ENCODE results near the gene CAMK2N1. TPM values are rescaled to one million over a fixed set of nuclear protein-coding genes. Genes with fewer than 3 reads are reported as not detected.

Gene CAMK2N1
- total and polyA plus RNA-seq, 2 of the 8 experiments (the other 6 are each of a cell fraction or from before 2014, with no cell fraction given): 2.3 to 5.6 TPM

GRCh38 chr1:20508411-20508771, 22.4 kb upstream of the CAMK2N1 start:
- CTCF ChIA-PET (ENCODE audit: partially characterized antibody): interaction anchor here (1.1 to 1.6 kb wide), 2 partner anchors 15 to 124 kb away, joined by 3 to 5 read pairs; no protein-coding TSS in a partner anchor
- H3K9me3 ChIP-seq (ENCODE audit: insufficient read depth in 2 of 2, low read depth in 1 of 2, low read length in 1 of 2): no peaks in the 10 kb centered on the region
- POLR2A ChIA-PET (ENCODE audit: partially characterized antibody): interaction anchor here (1.0 to 1.3 kb wide), 2 partner anchors 22 to 26 kb away, joined by 3 read pairs; partner anchors contain the start of gene CAMK2N1

More at GRCh38 chr1:20508411-20508771, 22.4 kb upstream of the CAMK2N1 start:
- H3K4me2 ChIP-seq (ENCODE audit: insufficient read depth in 1 of 2, low read depth in 2 of 2, low read length in 2 of 2): peak overlapping the region; percentile 88 to 92
- peak overlapping the region; percentile 86 to 94 (median 88) for H3K4me3 ChIP-seq (ENCODE audit: extremely low read depth in 1 of 4, insufficient read depth in 2 of 4, low read depth in 3 of 4, low read length in 4 of 4)
- TF ChIP-seq YY1 (IDR thresholded peaks at IDR 0.05; ENCODE audit: low read depth, low read length): no peak
- no peak for TF ChIP-seq SAP30 (IDR thresholded peaks at IDR 0.05; ENCODE audit: insufficient read depth, insufficient replicate concordance, low read length)
- TF ChIP-seq ASH2L (IDR thresholded peaks at IDR 0.05; ENCODE audit: low read length): no peak
- no peak for TF ChIP-seq EGR1 (IDR thresholded peaks at IDR 0.05; ENCODE audit: borderline replicate concordance, low read depth, low read length)
- no peak for TF ChIP-seq ZNF274 (IDR thresholded peaks at IDR 0.05; ENCODE audit: borderline replicate concordance, extremely low read depth, low read length)
- no peak for TF ChIP-seq SIRT6 (IDR thresholded peaks at IDR 0.05; ENCODE audit: low read length)
- no peak for TF ChIP-seq CBX5 (IDR thresholded peaks at IDR 0.05; ENCODE audit: low read depth, low read length)
- no peak for TF ChIP-seq EZH2 (IDR thresholded peaks at IDR 0.05; ENCODE audit: low read depth, low read length, severe bottlenecking)
- TF ChIP-seq CTCF (IDR thresholded peaks at IDR 0.05; ENCODE audit: control extremely low read depth in 1 of 3, insufficient read depth in 1 of 3, low read depth in 1 of 3, low read length in 3 of 3): no peak
- TF ChIP-seq BRCA1 (IDR thresholded peaks at IDR 0.05; ENCODE audit: low read depth, low read length): no peak
- no peak for TF ChIP-seq RBBP5 (IDR thresholded peaks at IDR 0.05; ENCODE audit: borderline replicate concordance, low read depth, low read length)
- no peak for FAIRE-seq
- no peaks in the 10 kb centered on the region for H4K20me1 ChIP-seq (replicated peaks in 1 of 2; ENCODE audit: control insufficient read depth in 1 of 2, insufficient read depth in 2 of 2, low read length in 2 of 2)
- H3K14ac ChIP-seq (ENCODE audit: insufficient read length): no peak overlapping the region
- H3K56ac ChIP-seq (replicated peaks; ENCODE audit: insufficient read length, low read depth, low read length): no peak overlapping the region
- no peak for DNase-seq (ENCODE audit: low read depth in 1 of 2, low spot score in 2 of 2)
- H2AFZ ChIP-seq (ENCODE audit: low read length): peak overlapping the region; percentile 79; the same call in 1 of the 2 replicates
- no peak overlapping the region for H3K27ac ChIP-seq (ENCODE audit: low read depth, low read length)
- no peak overlapping the region for H2AK5ac ChIP-seq (ENCODE audit: low read depth, low read length)
- 0 out of 2 replicates have a peak overlapping the region, but pooled peaks have one; percentile 10 for H3K18ac ChIP-seq (ENCODE audit: extremely low read depth, low read length)
- peak overlapping the region; percentile 82 for H4K5ac ChIP-seq (ENCODE audit: insufficient read length, low read depth, low read length)
- peaks cover 0 to 3% (median 1%) of the 10 kb centered on the region in 4 experiments; a peak in 3 of 7 replicates for H3K27me3 ChIP-seq (replicated peaks in 1 of 4; ENCODE audit: control insufficient read depth in 3 of 4, extremely low read depth in 1 of 4, insufficient read depth in 3 of 4, low read length in 3 of 4)
- 69% methylated on average over 5 of the region's 5 CpGs; no CpG with 5 or more reads in 1 of the 2 experiments for WGBS, 2 experiments (ENCODE audit: extremely low coverage in 1 of 2, insufficient coverage in 1 of 2, insufficient read length in 1 of 2, insufficient replicate concordance in 2 of 2, low coverage in 1 of 2, low lambda C conversion rate in 2 of 2, missing lambda C conversion rate in 1 of 2)
- no peak overlapping the region for H2BK5ac ChIP-seq (ENCODE audit: low read depth, low read length)
- H3K9ac ChIP-seq (replicated peaks in 1 of 4; ENCODE audit: extremely low read depth in 1 of 4, low read depth in 3 of 4, low read length in 3 of 4): peak overlapping the region in 1 of 4 experiments; percentile 84; a peak in 1 of 7 replicates
- no peaks in the 10 kb centered on the region; the same call in 1 of the 2 replicates for H3K23me2 ChIP-seq (ENCODE audit: low read depth, low read length)
- H2BK20ac ChIP-seq (ENCODE audit: low read length): no peak overlapping the region
- peaks cover 0 to 3% (median 2%) of the 10 kb centered on the region in 4 experiments; a peak in 2 of 7 replicates for H3K4me1 ChIP-seq (replicated peaks in 1 of 4; ENCODE audit: control insufficient read depth in 3 of 4, insufficient read depth in 4 of 4, low read length in 3 of 4)
- no peak overlapping the region for H2BK12ac ChIP-seq (ENCODE audit: low read depth, low read length)
- H3K4ac ChIP-seq (replicated peaks; ENCODE audit: insufficient read length, low read depth, low read length): no peak overlapping the region
- no peak overlapping the region for H3K23ac ChIP-seq (ENCODE audit: insufficient read length)
- H2BK120ac ChIP-seq (replicated peaks; ENCODE audit: low read depth, low read length): no peak overlapping the region
- peak overlapping the region; percentile 93; the same call in 1 of the 2 replicates for H4K8ac ChIP-seq (ENCODE audit: extremely low read depth, insufficient read depth, low read length)
- H3K79me2 ChIP-seq (ENCODE audit: control insufficient read depth in 1 of 2, insufficient read depth in 2 of 2, low read length in 2 of 2): peaks cover 0 to 30% of the 10 kb centered on the region in 2 experiments; a peak in 3 of 4 replicates
- H2BK15ac ChIP-seq (ENCODE audit: low read length): no peak overlapping the region
- no peaks in the 10 kb centered on the region for H3K36me3 ChIP-seq (ENCODE audit: control insufficient read depth in 2 of 4, insufficient read depth in 4 of 4, low read length in 3 of 4)
- H4K91ac ChIP-seq (replicated peaks; ENCODE audit: insufficient read length, low read length): no peak overlapping the region
- H3K79me1 ChIP-seq (ENCODE audit: low read depth, low read length): no peaks in the 10 kb centered on the region; the same call in 1 of the 2 replicates

Data from H1 (cell line).